H1 (cell line): Measurements from ENCODE around the gene GRM4. TPM values are rescaled to one million over a fixed set of nuclear protein-coding genes. Genes with fewer than 3 reads are reported as not detected.

Experiments
- CTCF ChIA-PET: fragments of 300-600 bp; sonication (Branson Sonifier 250); formaldehyde crosslinking; loops from one replicate; lab custom pipeline; 2021; ENCODE audit not compliant: partially characterized antibody; lab: Charles Lee
- POLR2A ChIA-PET: fragments of 300-600 bp; sonication (Branson Sonifier 250); formaldehyde crosslinking; loops from one replicate; lab custom pipeline; 2021; ENCODE audit warnings: inconsistent platforms; ENCODE audit not compliant: partially characterized antibody; lab: Charles Lee
- DNase-seq, 2 experiments: peaks; one replicate each; pipeline versions ENCODE4 v3.0.0 to v3.0.0-alpha.2; 2010 to 2022; ENCODE audit warnings: low spot score in 2 of 2, low read depth in 1 of 2, mixed read lengths in 1 of 2
- FAIRE-seq: peaks from 2 replicates; lab custom pipeline; 2011; peaks lifted over from hg19 to GRCh38; lab: Jason Lieb, UNC
- H2AFZ ChIP-seq: 2 replicates; pipeline ENCODE4 v1.8.1; 2012; ENCODE audit warnings: low read length, inconsistent platforms
- H2AK5ac ChIP-seq: 2 replicates; pipeline ENCODE4 v1.6.1; 2013; ENCODE audit warnings: low read depth, low read length
- H2BK120ac ChIP-seq: replicated peaks from 2 replicates; pipeline ENCODE3; 2013; ENCODE audit warnings: low read depth, low read length, inconsistent platforms
- H2BK12ac ChIP-seq: 2 replicates; pipeline ENCODE4 v1.6.1; 2013; ENCODE audit warnings: low read depth, low read length
- H2BK15ac ChIP-seq: 2 replicates; pipeline ENCODE4 v1.6.1; 2013; ENCODE audit warnings: low read length
- H2BK20ac ChIP-seq: 2 replicates; pipeline ENCODE4 v1.6.1; 2013; ENCODE audit warnings: low read length
- H2BK5ac ChIP-seq: 2 replicates; pipeline ENCODE4 v1.6.1; 2013; ENCODE audit warnings: low read depth, low read length
- H3K14ac ChIP-seq: 2 replicates; pipeline ENCODE4 v1.6.1; 2013; ENCODE audit warnings: inconsistent platforms; ENCODE audit not compliant: insufficient read length
- H3K18ac ChIP-seq: 2 replicates; pipeline ENCODE4 v1.6.1; 2013; ENCODE audit warnings: low read length; ENCODE audit errors: extremely low read depth
- H3K23ac ChIP-seq: 2 replicates; pipeline ENCODE4 v1.6.1; 2013; ENCODE audit warnings: inconsistent platforms; ENCODE audit not compliant: insufficient read length
- H3K23me2 ChIP-seq: 2 replicates; pipeline ENCODE4 v1.6.1; 2013; ENCODE audit warnings: low read depth, low read length
- H3K27ac ChIP-seq: 2 replicates; pipeline ENCODE4 v1.6.1; 2011; ENCODE audit warnings: low read depth, low read length, inconsistent platforms
- H3K27me3 ChIP-seq, 4 experiments: replicated peaks in 1 of 4; 1 replicate in 1 of 4; 2 replicates in 3 of 4; pipeline versions ENCODE4 v1.6.1 to v1.8.1; 2011 to 2013; ENCODE audit warnings: low read length in 3 of 4, mild to moderate bottlenecking in 3 of 4, inconsistent platforms in 2 of 4, mixed read lengths in 2 of 4, moderate library complexity in 1 of 4; ENCODE audit not compliant: control insufficient read depth in 3 of 4, insufficient read depth in 3 of 4; ENCODE audit errors: extremely low read depth in 1 of 4
- H3K36me3 ChIP-seq, 4 experiments: 2 replicates each; pipeline versions ENCODE4 v1.6.1 to v1.8.1; 2011 to 2013; ENCODE audit warnings: mild to moderate bottlenecking in 4 of 4, low read length in 3 of 4, moderate library complexity in 2 of 4, control low read depth in 1 of 4, inconsistent platforms in 1 of 4; ENCODE audit not compliant: insufficient read depth in 4 of 4, control insufficient read depth in 2 of 4
- H3K4ac ChIP-seq: replicated peaks from 2 replicates; pipeline ENCODE3; 2013; ENCODE audit warnings: low read length, low read depth, mixed read lengths, inconsistent platforms; ENCODE audit not compliant: insufficient read length
- H3K4me1 ChIP-seq, 4 experiments: replicated peaks in 1 of 4; 1 replicate in 1 of 4; 2 replicates in 3 of 4; pipeline versions ENCODE4 v1.6.1 to v1.8.1; 2011 to 2013; ENCODE audit warnings: low read length in 3 of 4, inconsistent platforms in 2 of 4, mixed read lengths in 1 of 4; ENCODE audit not compliant: insufficient read depth in 4 of 4, control insufficient read depth in 3 of 4
- H3K4me2 ChIP-seq, 2 experiments: 2 replicates each; pipeline versions ENCODE4 v1.6.1 to v1.8.1; 2011 to 2013; ENCODE audit warnings: low read depth in 2 of 2, low read length in 2 of 2, control low read depth in 1 of 2, inconsistent platforms in 1 of 2, mild to moderate bottlenecking in 1 of 2; ENCODE audit not compliant: insufficient read depth in 1 of 2
- H3K4me3 ChIP-seq, 4 experiments: fragments of 200-600, 300-600 bp in 1 of 4; sonication (generic), shearing (Covaris generic), sonication (Bioruptor Twin) in 1 of 4; 2 replicates each; pipeline versions ENCODE4 v1.5.1 to v1.8.1; 2011 to 2016; ENCODE audit warnings: low read length in 4 of 4, low read depth in 3 of 4, control low read depth in 2 of 4, inconsistent platforms in 2 of 4, mild to moderate bottlenecking in 2 of 4, mixed read lengths in 1 of 4, moderate library complexity in 1 of 4; ENCODE audit not compliant: insufficient read depth in 2 of 4; ENCODE audit errors: extremely low read depth in 1 of 4
- H3K56ac ChIP-seq: replicated peaks from 2 replicates; pipeline ENCODE3; 2013; ENCODE audit warnings: low read depth, mild to moderate bottlenecking, mixed read lengths, low read length, inconsistent platforms; ENCODE audit not compliant: insufficient read length
- H3K79me1 ChIP-seq: 2 replicates; pipeline ENCODE4 v1.6.1; 2013; ENCODE audit warnings: low read depth, low read length, control low read depth
- H3K79me2 ChIP-seq, 2 experiments: 2 replicates each; pipeline versions ENCODE4 v1.6.1 to v1.8.1; 2012 to 2013; ENCODE audit warnings: low read length in 2 of 2, mild to moderate bottlenecking in 2 of 2, inconsistent platforms in 1 of 2; ENCODE audit not compliant: insufficient read depth in 2 of 2, control insufficient read depth in 1 of 2
- H3K9ac ChIP-seq, 4 experiments: replicated peaks in 1 of 4; 1 replicate in 1 of 4; 2 replicates in 3 of 4; pipeline versions ENCODE4 v1.6.1 to v1.8.1; 2011 to 2013; ENCODE audit warnings: low read depth in 3 of 4, low read length in 3 of 4, control low read depth in 2 of 4, mild to moderate bottlenecking in 2 of 4, moderate library complexity in 2 of 4, inconsistent platforms in 1 of 4; ENCODE audit errors: extremely low read depth in 1 of 4
- H3K9me3 ChIP-seq, 2 experiments: 2 replicates each; pipeline versions ENCODE4 v1.6.1 to v1.8.1; 2012 to 2013; ENCODE audit warnings: mild to moderate bottlenecking in 2 of 2, moderate library complexity in 2 of 2, control low read depth in 1 of 2, inconsistent platforms in 1 of 2, low read depth in 1 of 2, low read length in 1 of 2, mixed read lengths in 1 of 2; ENCODE audit not compliant: insufficient read depth in 2 of 2
- H4K20me1 ChIP-seq, 2 experiments: replicated peaks in 1 of 2; 2 replicates each; pipeline versions ENCODE3 to v1.8.1; 2011 to 2013; ENCODE audit warnings: inconsistent platforms in 2 of 2, low read length in 2 of 2, mild to moderate bottlenecking in 1 of 2; ENCODE audit not compliant: insufficient read depth in 2 of 2, control insufficient read depth in 1 of 2
- H4K5ac ChIP-seq: 2 replicates; pipeline ENCODE4 v1.6.1; 2013; ENCODE audit warnings: low read length, low read depth, mixed read lengths, inconsistent platforms; ENCODE audit not compliant: insufficient read length
- H4K8ac ChIP-seq: 2 replicates; pipeline ENCODE4 v1.8.0; 2013; ENCODE audit warnings: mild to moderate bottlenecking, moderate library complexity, low read length, inconsistent platforms; ENCODE audit not compliant: insufficient read depth; ENCODE audit errors: extremely low read depth
- H4K91ac ChIP-seq: replicated peaks from 2 replicates; pipeline ENCODE3; 2013; ENCODE audit warnings: low read length, mixed read lengths, inconsistent platforms; ENCODE audit not compliant: insufficient read length
- KDM1A ChIP-seq: fragments of 200-600, 300-600 bp; sonication (generic); IDR thresholded peaks from 2 replicates; pipeline ENCODE4 v1.7.1; 2016; ENCODE audit warnings: mild to moderate bottlenecking, low read length, borderline replicate concordance
- WGBS, 2 experiments: shearing (Covaris generic) in 1 of 2; methylation state at CpG; one replicate each; pipeline versions ENCODE4 v1.1.6 to v1.1.7; 2013 to 2015; ENCODE audit warnings: low lambda C conversion rate in 2 of 2, mixed read lengths in 2 of 2, inconsistent platforms in 1 of 2, low coverage in 1 of 2, missing lambda C conversion rate in 1 of 2; ENCODE audit not compliant: insufficient replicate concordance in 2 of 2, insufficient coverage in 1 of 2, insufficient read length in 1 of 2; ENCODE audit errors: extremely low coverage in 1 of 2, missing lambda C conversion rate in 1 of 2; 5-methylcytosine and 5-hydroxymethylcytosine counted together
- polyA plus RNA-seq, 7 experiments: library from polyadenylated mRNA; depleted of rRNA in 3 of 7; stranded (reverse) in 5 of 7; unstranded in 2 of 7; fragments of >200 nt in 5 of 7; fragments of 200-250 nt in 2 of 7; gene quantifications; 1 replicate in 5 of 7; 2 replicates in 1 of 7; 4 replicates in 1 of 7; pipeline versions ENCODE4 v1.2.1 to v1.2.3, GENCODE V29; 2011 to 2013; ENCODE audit warnings: missing spikeins in 2 of 7, mixed read lengths in 2 of 7
- total RNA-seq: library from RNA; stranded (reverse); fragmentation: NEBNext Ultra II Directional; extraction: Animal tissue kit (Norgen Biotek cat#: 25700); gene quantifications from 2 replicates; pipeline ENCODE4 v1.2.1, GENCODE V29; 2021

The GRM4 gene
- total and polyA plus RNA-seq, 2 of the 8 experiments (the other 6 are each of a cell fraction or from before 2014, with no cell fraction given) = 19.6 to 21.5 TPM

DNA sequence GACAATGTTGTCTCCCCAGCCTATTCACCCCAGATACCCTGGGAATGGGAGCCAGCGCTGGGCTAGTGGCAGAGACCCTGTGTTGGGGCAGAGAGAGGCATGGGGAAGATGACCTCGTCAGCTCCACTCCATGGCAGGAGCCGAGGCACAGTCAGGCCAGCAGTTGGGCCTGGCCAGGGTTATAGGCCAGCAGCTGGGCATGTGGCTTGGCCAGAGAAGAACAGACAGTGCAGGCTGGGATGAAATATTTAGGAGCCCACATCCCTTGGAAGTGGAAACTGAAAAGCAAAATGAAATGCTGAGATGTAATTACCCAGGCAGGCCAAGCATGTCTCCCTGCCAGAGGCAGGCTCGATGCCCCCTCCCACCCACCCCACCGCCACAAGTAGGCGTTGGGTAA is 70.0 kb downstream of the GRM4 start:
- no peak overlapping the region for H2BK120ac ChIP-seq
- H3K79me1 ChIP-seq = peaks cover 16% of the 10 kb centered on the region
- H3K9ac ChIP-seq = no peak overlapping the region
- TF ChIP-seq KDM1A = no peak
- TF ChIP-seq, all 59 proteins: peak for 0
- Histone ChIP-seq H3K14ac (no peak overlapping the region), H3K79me2 (peaks cover 0 to 5% of the 10 kb centered on the region in 2 experiments; a peak in 1 of 4 replicates), H3K36me3 (no peaks in the 10 kb centered on the region; a peak in 1 of 8 replicates), H2AFZ (no peak overlapping the region), H3K4me2 (no peak overlapping the region), H3K23ac (no peak overlapping the region), H2BK5ac (no peak overlapping the region), H2BK15ac (no peak overlapping the region), H2BK20ac (no peak overlapping the region), H3K27ac (no peak overlapping the region), H3K23me2 (peaks cover 24% of the 10 kb centered on the region; the same call in 1 of the 2 replicates), H3K4ac (no peak overlapping the region), H4K8ac (no peak overlapping the region), H2AK5ac (no peak overlapping the region), H3K56ac (no peak overlapping the region), H3K4me3 (no peak overlapping the region), H2BK12ac (no peak overlapping the region), H3K9me3 (peaks cover 0 to 5% of the 10 kb centered on the region in 2 experiments; a peak in 1 of 4 replicates), H4K20me1 (peaks cover 2 to 27% of the 10 kb centered on the region in 2 experiments), H3K4me1 (peaks cover 0 to 15% (median 1%) of the 10 kb centered on the region in 4 experiments; a peak in 4 of 7 replicates), H3K18ac (no peak overlapping the region), H4K91ac (no peak overlapping the region), H3K27me3 (no peaks in the 10 kb centered on the region; a peak in 1 of 7 replicates), H4K5ac (no peak overlapping the region)
- no peak for DNase-seq
- POLR2A ChIA-PET = interaction anchor here (1.6 kb wide), 1 partner anchor 66 kb away, joined by 5 read pairs; no protein-coding TSS in a partner anchor
- CTCF ChIA-PET = interaction anchor here (0.8 to 5.0 kb wide), 8 partner anchors 9 to 78 kb away, joined by 3 to 34 read pairs (median 4); no protein-coding TSS in a partner anchor
- WGBS, 2 experiments = 81% methylated on average over 3 of the region's 6 CpGs; no CpG with 5 or more reads in 1 of the 2 experiments
- no peak for FAIRE-seq
